Activated CD4-positive, alpha-beta T cell treated with anti-CD3 and anti-CD28 coated beads for 36 hours (primary cell): ENCODE data around the gene ARRDC3. TPM values are rescaled to one million over a fixed set of nuclear protein-coding genes. Genes with fewer than 3 reads are reported as not detected.
"Not testable (repeated sequence)": the region's sequence is repeated elsewhere in the genome, so short reads cannot be mapped to it uniquely, and the experiment has no call there.

Experiments used
- ATAC-seq: fragments of 200-7000 bp; cut with Tn5 transposase; one replicate; pipeline ENCODE4 v1.10.0; 2021; ENCODE audit warnings: mild to moderate bottlenecking, moderate library complexity
- CTCF ChIA-PET: fragments of 350-600 bp; sonication (Branson Sonifier 250); formaldehyde crosslinking; loops from one replicate; lab custom pipeline; 2021; ENCODE audit warnings: antibody characterized with exemption; lab: Charles Lee
- POLR2A ChIA-PET: fragments of 350-600 bp; sonication (Branson Sonifier 250); formaldehyde crosslinking; loops from one replicate; lab custom pipeline; 2021; ENCODE audit warnings: antibody characterized with exemption, inconsistent platforms; lab: Charles Lee
- DNase-seq: peaks from one replicate; pipeline ENCODE4 v3.0.0-alpha.2; 2020
- H3K27ac Mint-ChIP-seq: one replicate; pipeline ENCODE4 v1.8.0; 2021; ENCODE audit warnings: mixed read lengths
- H3K27me3 Mint-ChIP-seq: one replicate; pipeline ENCODE4 v1.8.0; 2021; ENCODE audit warnings: mixed read lengths
- H3K36me3 Mint-ChIP-seq: one replicate; pipeline ENCODE4 v1.8.0; 2021; ENCODE audit warnings: low read depth, mixed read lengths
- H3K4me1 Mint-ChIP-seq: one replicate; pipeline ENCODE4 v1.8.0; 2021; ENCODE audit warnings: mixed read lengths
- H3K4me3 Mint-ChIP-seq: one replicate; pipeline ENCODE4 v1.8.0; 2021; ENCODE audit warnings: mild to moderate bottlenecking, moderate library complexity, mixed read lengths
- H3K9me3 Mint-ChIP-seq: one replicate; pipeline ENCODE4 v1.8.0; 2021; ENCODE audit warnings: low read depth, mixed read lengths
- intact Hi-C, 2 experiments: fragments of 100-400 bp; cut with DNase I in 1 of 2; cut with micrococcal nuclease in 1 of 2; formaldehyde crosslinking; loops; one replicate each; pipeline versions ENCODE4 v1.14.2 to v1.15.1; 2022 to 2024; cut with DNase I, micrococcal nuclease
- total RNA-seq, 2 experiments: library from RNA; stranded (reverse); gene quantifications; one replicate each; pipeline ENCODE4 v1.2.3, GENCODE V29; 2021

Gene ARRDC3
- total RNA-seq, 2 experiments from 2014 or later: 21.7 to 21.9 TPM

- POLR2A ChIA-PET: no interaction called here
- no peaks in the 10 kb centered on the region for H3K36me3 Mint-ChIP-seq
- H3K4me3 Mint-ChIP-seq: no peak overlapping the region
- H3K4me1 Mint-ChIP-seq: peaks cover 6% of the 10 kb centered on the region
- no peak for ATAC-seq
- intact Hi-C loops: loop anchor here (5.0 kb wide), 1 partner anchor 614 kb away; no protein-coding TSS in a partner anchor
- CTCF ChIA-PET: interaction anchor here (1.5 to 7.8 kb wide), 4 partner anchors 31 to 550 kb away, joined by 3 to 127 read pairs (median 6); partner anchors contain the start of gene ARRDC3
- H3K27me3 Mint-ChIP-seq: no peaks in the 10 kb centered on the region
- H3K27ac Mint-ChIP-seq: no peak overlapping the region
- H3K9me3 Mint-ChIP-seq: no peaks in the 10 kb centered on the region
- DNase-seq: no peak
Observed at GRCh38 chr5:91416491-91416890, 33.4 kb upstream of the ARRDC3 start.

DNA sequence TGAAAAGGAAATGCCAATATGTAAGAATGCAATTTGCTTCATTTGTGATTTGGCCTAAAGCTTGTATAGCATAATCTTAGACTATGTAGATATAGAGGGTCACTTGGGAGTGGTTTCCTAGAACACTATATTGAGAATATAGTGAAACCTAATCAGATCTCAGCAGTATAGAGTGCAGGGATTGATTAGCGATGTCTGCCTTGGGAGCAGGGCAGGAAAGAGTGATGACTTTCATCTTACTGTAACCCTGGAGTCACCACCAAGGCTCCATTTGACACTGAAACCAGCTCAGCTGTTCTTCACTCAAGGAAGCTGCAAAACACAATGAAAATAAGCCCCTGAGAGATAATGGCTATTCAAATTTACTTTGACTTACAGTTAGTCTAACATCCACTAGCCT is 26.2 kb upstream of the ARRDC3 start:
- H3K36me3 Mint-ChIP-seq: no peaks in the 10 kb centered on the region
- CTCF ChIA-PET: interaction anchor here (1.0 to 3.2 kb wide), 3 partner anchors 10 to 24 kb away, joined by 3 to 16 read pairs (median 7); no protein-coding TSS in a partner anchor
- POLR2A ChIA-PET: no interaction called here
- no peak for DNase-seq
- H3K27ac Mint-ChIP-seq: no peak overlapping the region
- intact Hi-C loops: no loop called here
- no peak overlapping the region for H3K4me3 Mint-ChIP-seq
- no peaks in the 10 kb centered on the region for H3K27me3 Mint-ChIP-seq
- no peak for ATAC-seq
- no peaks in the 10 kb centered on the region for H3K4me1 Mint-ChIP-seq
- no peaks in the 10 kb centered on the region for H3K9me3 Mint-ChIP-seq

GRCh38 chr5:91408710-91409109 is 25.6 kb upstream of the ARRDC3 start:
- no peak for ATAC-seq

DNA sequence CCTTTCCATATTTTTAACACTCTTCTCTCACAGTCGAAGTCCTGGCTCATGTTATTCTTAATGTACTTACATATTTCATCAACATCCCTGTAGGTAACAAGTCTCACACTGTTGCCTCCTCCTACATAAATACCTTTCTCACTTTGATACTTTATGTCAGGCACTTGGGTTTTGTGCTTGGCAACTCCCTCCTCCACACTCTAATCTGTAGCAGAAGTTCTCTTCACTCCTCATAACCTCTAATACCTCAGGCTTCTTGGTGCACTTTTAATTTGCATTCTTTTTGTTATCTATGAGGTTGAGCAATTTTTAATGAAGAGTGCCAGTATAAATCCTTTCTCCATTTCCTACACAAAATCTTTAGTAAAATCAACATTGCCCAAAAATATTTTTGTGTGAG is 24.1 kb upstream of the ARRDC3 start:
- no peak for ATAC-seq
- no peaks in the 10 kb centered on the region for H3K4me1 Mint-ChIP-seq
- POLR2A ChIA-PET: no interaction called here
- DNase-seq: no peak
- CTCF ChIA-PET: interaction anchor here (0.7 to 1.7 kb wide), 2 partner anchors 12 to 291 kb away, joined by 3 to 9 read pairs; no protein-coding TSS in a partner anchor
- intact Hi-C loops: no loop called here
- no peaks in the 10 kb centered on the region for H3K27me3 Mint-ChIP-seq
- no peaks in the 10 kb centered on the region for H3K9me3 Mint-ChIP-seq
- H3K27ac Mint-ChIP-seq: no peak overlapping the region
- no peak overlapping the region for H3K4me3 Mint-ChIP-seq
- no peaks in the 10 kb centered on the region for H3K36me3 Mint-ChIP-seq

More at GRCh38 chr5:91408710-91409109, 25.6 kb upstream of the ARRDC3 start:
- no peak for DNase-seq
- ChIA-PET POLR2A (no interaction called here), CTCF (interaction anchor here (1.7 kb wide), 1 partner anchor 11 kb away, joined by 9 read pairs; no protein-coding TSS in a partner anchor)
- Mint-ChIP-seq H3K36me3 (no peaks in the 10 kb centered on the region), H3K27ac (no peak overlapping the region), H3K4me1 (no peaks in the 10 kb centered on the region), H3K27me3 (no peaks in the 10 kb centered on the region), H3K4me3 (no peak overlapping the region), H3K9me3 (no peaks in the 10 kb centered on the region)
- intact Hi-C loops: no loop called here

DNA sequence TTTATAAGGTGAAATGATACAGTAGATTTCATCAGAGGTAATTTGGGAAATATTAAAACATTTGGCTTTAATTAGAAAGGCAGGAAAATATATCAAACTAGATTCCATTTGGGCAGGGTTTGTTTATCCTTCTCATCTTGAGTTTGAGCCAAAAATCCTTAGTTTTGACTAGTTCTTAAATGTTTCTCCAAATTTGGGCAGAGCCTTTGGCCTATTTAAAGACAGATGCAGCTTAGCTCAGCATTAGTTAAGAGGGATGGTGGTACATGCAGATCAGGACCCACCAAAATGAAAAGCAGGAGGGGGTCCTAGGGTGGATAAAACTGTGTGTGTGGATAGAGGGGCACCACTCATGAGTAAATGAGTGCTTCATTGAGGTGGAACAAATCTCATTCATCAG is 20.3 kb upstream of the ARRDC3 start:
- no peaks in the 10 kb centered on the region for H3K4me1 Mint-ChIP-seq
- no peak overlapping the region for H3K27ac Mint-ChIP-seq
- POLR2A ChIA-PET: no interaction called here

DNA sequence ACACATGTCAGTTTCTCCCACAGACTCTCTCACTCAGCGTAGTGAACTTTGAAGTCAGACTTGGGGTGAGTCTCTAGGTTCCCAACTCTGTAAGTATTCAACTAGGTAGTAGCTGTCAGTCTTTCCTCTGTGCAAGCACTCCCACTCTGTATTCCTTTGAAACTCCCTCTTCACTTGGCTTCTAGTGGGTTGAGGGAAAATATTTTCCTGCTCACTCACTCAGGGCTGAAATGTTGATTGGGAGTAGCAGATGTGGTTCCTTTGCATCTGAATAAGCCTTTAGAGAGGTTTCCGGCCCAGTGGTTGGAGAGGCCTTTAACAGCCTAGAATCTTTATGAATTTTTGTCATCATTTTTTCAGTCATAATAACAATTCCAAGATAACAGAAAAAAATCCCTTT is 18.1 kb upstream of the ARRDC3 start:
- Mint-ChIP-seq H3K36me3 (no peaks in the 10 kb centered on the region), H3K27me3 (no peaks in the 10 kb centered on the region), H3K27ac (no peak overlapping the region), H3K4me1 (peaks cover 7% of the 10 kb centered on the region), H3K4me3 (no peak overlapping the region), H3K9me3 (no peaks in the 10 kb centered on the region)
- CTCF ChIA-PET: interaction anchor here (1.7 kb wide), 1 partner anchor 9 kb away, joined by 4 read pairs; no protein-coding TSS in a partner anchor
- intact Hi-C loops: no loop called here
- ATAC-seq (no peak), DNase-seq (no peak)
- POLR2A ChIA-PET: no interaction called here

More for the DNA sequence above, 20.3 kb upstream of the ARRDC3 start:
- Mint-ChIP-seq H3K9me3 (no peaks in the 10 kb centered on the region), H3K4me3 (no peak overlapping the region), H3K36me3 (no peaks in the 10 kb centered on the region), H3K27me3 (no peaks in the 10 kb centered on the region)
- CTCF ChIA-PET: no interaction called here
- ATAC-seq (no peak), DNase-seq (no peak)
- intact Hi-C loops: no loop called here

GRCh38 chr5:91397791-91398190 is 14.7 kb upstream of the ARRDC3 start:
- intact Hi-C loops: no loop called here
- H3K27ac Mint-ChIP-seq: no peak overlapping the region
- H3K9me3 Mint-ChIP-seq: no peaks in the 10 kb centered on the region
- ChIA-PET CTCF (interaction anchor here (1.1 kb wide), 1 partner anchor 12 kb away, joined by 4 read pairs; no protein-coding TSS in a partner anchor), POLR2A (no interaction called here)
- no peak for DNase-seq
- ATAC-seq: no peak
- no peak overlapping the region for H3K4me3 Mint-ChIP-seq
- H3K36me3 Mint-ChIP-seq: no peaks in the 10 kb centered on the region
- no peaks in the 10 kb centered on the region for H3K27me3 Mint-ChIP-seq
- H3K4me1 Mint-ChIP-seq: peaks cover 7% of the 10 kb centered on the region

GRCh38 chr5:91390268-91390667 is 7.2 kb upstream of the ARRDC3 start:
- ATAC-seq: peak; percentile 51
- H3K4me3 Mint-ChIP-seq: no peak overlapping the region
- H3K27ac Mint-ChIP-seq: no peak overlapping the region

DNA sequence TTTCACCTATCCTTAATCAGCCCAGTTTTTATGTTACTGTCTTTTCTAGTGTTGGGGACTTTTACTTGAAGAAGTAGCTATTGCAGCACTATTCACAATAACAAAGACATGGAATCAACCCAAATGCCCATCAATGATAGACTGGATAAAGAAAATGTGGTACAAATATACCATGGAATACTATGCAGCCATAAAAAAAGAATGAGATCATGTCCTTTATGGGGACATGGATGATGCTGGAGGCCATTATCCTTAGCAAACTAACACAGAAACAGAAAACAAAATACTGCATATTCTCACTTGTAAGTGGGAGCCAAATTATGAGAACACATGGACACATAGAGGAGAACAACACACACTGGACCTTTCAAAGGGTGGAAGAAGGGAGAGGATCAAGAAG is 6.4 kb upstream of the ARRDC3 start:
- DNase-seq, ATAC-seq, H3K27me3 Mint-ChIP-seq, H3K27ac Mint-ChIP-seq, POLR2A ChIA-PET, intact Hi-C loops, H3K4me1 Mint-ChIP-seq, H3K9me3 Mint-ChIP-seq, H3K4me3 Mint-ChIP-seq, H3K36me3 Mint-ChIP-seq: not testable (repeated sequence)
- CTCF ChIA-PET: interaction anchor here (0.6 to 2.0 kb wide), 3 partner anchors 15 to 286 kb away, joined by 3 to 18 read pairs (median 3); no protein-coding TSS in a partner anchor

More at GRCh38 chr5:91390268-91390667, 7.2 kb upstream of the ARRDC3 start:
- DNase-seq: peak; percentile 17
- Mint-ChIP-seq H3K36me3 (no peaks in the 10 kb centered on the region), H3K9me3 (peaks cover 3% of the 10 kb centered on the region), H3K4me1 (peaks cover 4% of the 10 kb centered on the region), H3K27me3 (no peaks in the 10 kb centered on the region)
- CTCF ChIA-PET: interaction anchor here (0.6 to 2.0 kb wide), 5 partner anchors 29 to 287 kb away, joined by 3 to 18 read pairs (median 3); no protein-coding TSS in a partner anchor
- intact Hi-C loops: no loop called here
- POLR2A ChIA-PET: no interaction called here

GRCh38 chr5:91388362-91388761 is 5.2 kb upstream of the ARRDC3 start:
- intact Hi-C loops: no loop called here
- no peak for DNase-seq

GRCh38 chr5:91386120-91386519 is 3.0 kb upstream of the ARRDC3 start:
- H3K27ac Mint-ChIP-seq: no peak overlapping the region
- no peak for DNase-seq
- H3K36me3 Mint-ChIP-seq: peaks cover 13% of the 10 kb centered on the region
- ChIA-PET CTCF (interaction anchor here (0.7 to 7.2 kb wide), 27 partner anchors 8 to 520 kb away, joined by 3 to 127 read pairs (median 9); no protein-coding TSS in a partner anchor), POLR2A (interaction anchor here (0.7 kb wide), 1 partner anchor 506 kb away, joined by 3 read pairs; no protein-coding TSS in a partner anchor)
- no peak for ATAC-seq
- H3K27me3 Mint-ChIP-seq: no peaks in the 10 kb centered on the region
- peaks cover 3% of the 10 kb centered on the region for H3K9me3 Mint-ChIP-seq
- intact Hi-C loops: no loop called here
- peaks cover 16% of the 10 kb centered on the region for H3K4me1 Mint-ChIP-seq
- no peak overlapping the region for H3K4me3 Mint-ChIP-seq

More at GRCh38 chr5:91388362-91388761, 5.2 kb upstream of the ARRDC3 start:
- Mint-ChIP-seq H3K4me1 (peaks cover 16% of the 10 kb centered on the region), H3K9me3 (peaks cover 3% of the 10 kb centered on the region), H3K27ac (no peak overlapping the region), H3K36me3 (peaks cover 2% of the 10 kb centered on the region), H3K27me3 (no peaks in the 10 kb centered on the region), H3K4me3 (no peak overlapping the region)
- no peak for ATAC-seq
- ChIA-PET POLR2A (no interaction called here), CTCF (interaction anchor here (6.2 to 7.2 kb wide), 3 partner anchors 32 to 168 kb away, joined by 113 to 127 read pairs (median 121); no protein-coding TSS in a partner anchor)
